Right lobe of liver (tissue), 6 donors: Measurements from ENCODE around the gene TSEN2. TPM values are rescaled to one million over a fixed set of nuclear protein-coding genes. Genes with fewer than 3 reads are reported as not detected.
"Not testable (repeated sequence)": the region's sequence is repeated elsewhere in the genome, so short reads cannot be mapped to it uniquely, and the experiment has no call there.

Experiments used
- ATAC-seq, 4 donors: fragments of 200-7000 bp; cut with Tn5 transposase; one replicate each; pipeline ENCODE4 v1.9.1; 2020; ENCODE audit warnings: mild to moderate bottlenecking in 4 of 4, moderate library complexity in 4 of 4
- DNase-seq, 3 donors: peaks; one replicate each; pipeline ENCODE4 v3.0.0-alpha.2; 2020
- H3K27ac ChIP-seq, 3 donors: fragments of 200-600 bp; one replicate each; pipeline ENCODE4 v1.8.0; 2022
- H3K27me3 ChIP-seq, 2 donors: fragments of 200-600 bp; one replicate each; pipeline ENCODE4 v1.8.0; 2022
- H3K36me3 ChIP-seq, 4 donors: fragments of 200-600 bp; sonication (generic) in 1 of 4; one replicate each; pipeline versions ENCODE4 v1.5.1 to v1.8.0; 2017 to 2022; ENCODE audit warnings: control low read depth in 1 of 4
- H3K4me1 ChIP-seq, 4 donors: fragments of 200-600 bp; sonication (generic) in 1 of 4; one replicate each; pipeline versions ENCODE4 v1.5.1 to v1.8.0; 2017 to 2022; ENCODE audit warnings: control low read depth in 1 of 4
- H3K4me3 ChIP-seq, 3 donors: fragments of 200-600 bp; one replicate each; pipeline ENCODE4 v1.8.0; 2022
- H3K9me3 ChIP-seq, 4 donors: fragments of 200-600 bp; sonication (generic) in 1 of 4; one replicate each; pipeline versions ENCODE4 v1.5.1 to v1.8.0; 2017 to 2022; ENCODE audit warnings: control low read depth in 1 of 4
- POLR2A ChIP-seq: fragments of 450-650 bp; IDR thresholded peaks from one replicate; pipeline ENCODE4 v1.6.1; 2017; ENCODE audit warnings: antibody characterized with exemption, mild to moderate bottlenecking
- WGBS: methylation state at CpG from one replicate; pipeline ENCODE4 v1.1.6; 2018; ENCODE audit warnings: low coverage, low lambda C conversion rate; ENCODE audit not compliant: insufficient coverage; ENCODE audit errors: missing lambda C conversion rate; 5-methylcytosine and 5-hydroxymethylcytosine counted together
- intact Hi-C, 2 donors: fragments of 100-400 bp; cut with DNase I; formaldehyde crosslinking; loops; one replicate each; pipeline versions ENCODE4 v1.11.2 to v1.14.1; 2022
- total RNA-seq, 6 experiments: library from RNA; depleted of rRNA in 2 of 6; stranded (reverse); fragments of >200 nt in 2 of 6; fragmentation: NEBNext Ultra II Directional in 3 of 6; extraction: Animal tissue kit (Norgen Biotek cat#: 25700) in 3 of 6; gene quantifications; one replicate each; pipeline versions ENCODE4 v1.1.0 to v1.2.4, GENCODE V29; 2016 to 2023
- TF ChIP-seq, protein P1 (sequence below), 4 donors: fragments of 200-600 bp in 3 of 4; fragments of 450-650 bp in 1 of 4; IDR thresholded peaks; one replicate each; pipeline versions ENCODE4 v1.5.1 to v1.8.0; 2016 to 2022; ENCODE audit warnings: antibody characterized with exemption in 4 of 4, mild to moderate bottlenecking in 2 of 4
- donor health status: DM: no; HTN: yes; CAD: no.
- donor health status: DM: no; HTN: no; CAD: no.
- donor health status: DM: no; HTN: no; CAD: no.
- donor health status: DM: no; HTN: yes; CAD: no.
- donor health status: DM: no; HTN: yes; CAD: no.

Gene TSEN2
- total RNA-seq, 6 experiments from 2014 or later, result 4.7 to 9.2 (median 6.4) TPM

GRCh38 chr3:12456441-12456840 lies 27.8 kb upstream of the TSEN2 start:
- Histone ChIP-seq H3K27me3 (no peaks in the 10 kb centered on the region), H3K9me3 (no peaks in the 10 kb centered on the region), H3K4me1 (no peaks in the 10 kb centered on the region), H3K4me3 (no peak overlapping the region), H3K27ac (no peak overlapping the region), H3K36me3 (no peaks in the 10 kb centered on the region)
- ATAC-seq, result no peak
- no peak for TF ChIP-seq POLR2A
- TF ChIP-seq, protein P1, sequence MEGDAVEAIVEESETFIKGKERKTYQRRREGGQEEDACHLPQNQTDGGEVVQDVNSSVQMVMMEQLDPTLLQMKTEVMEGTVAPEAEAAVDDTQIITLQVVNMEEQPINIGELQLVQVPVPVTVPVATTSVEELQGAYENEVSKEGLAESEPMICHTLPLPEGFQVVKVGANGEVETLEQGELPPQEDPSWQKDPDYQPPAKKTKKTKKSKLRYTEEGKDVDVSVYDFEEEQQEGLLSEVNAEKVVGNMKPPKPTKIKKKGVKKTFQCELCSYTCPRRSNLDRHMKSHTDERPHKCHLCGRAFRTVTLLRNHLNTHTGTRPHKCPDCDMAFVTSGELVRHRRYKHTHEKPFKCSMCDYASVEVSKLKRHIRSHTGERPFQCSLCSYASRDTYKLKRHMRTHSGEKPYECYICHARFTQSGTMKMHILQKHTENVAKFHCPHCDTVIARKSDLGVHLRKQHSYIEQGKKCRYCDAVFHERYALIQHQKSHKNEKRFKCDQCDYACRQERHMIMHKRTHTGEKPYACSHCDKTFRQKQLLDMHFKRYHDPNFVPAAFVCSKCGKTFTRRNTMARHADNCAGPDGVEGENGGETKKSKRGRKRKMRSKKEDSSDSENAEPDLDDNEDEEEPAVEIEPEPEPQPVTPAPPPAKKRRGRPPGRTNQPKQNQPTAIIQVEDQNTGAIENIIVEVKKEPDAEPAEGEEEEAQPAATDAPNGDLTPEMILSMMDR (IDR thresholded peaks at IDR 0.05), result no peak
- no peak for DNase-seq
- no CpG with 5 or more reads among the region's 3 CpGs for WGBS
- intact Hi-C loops, result no loop called here

DNA sequence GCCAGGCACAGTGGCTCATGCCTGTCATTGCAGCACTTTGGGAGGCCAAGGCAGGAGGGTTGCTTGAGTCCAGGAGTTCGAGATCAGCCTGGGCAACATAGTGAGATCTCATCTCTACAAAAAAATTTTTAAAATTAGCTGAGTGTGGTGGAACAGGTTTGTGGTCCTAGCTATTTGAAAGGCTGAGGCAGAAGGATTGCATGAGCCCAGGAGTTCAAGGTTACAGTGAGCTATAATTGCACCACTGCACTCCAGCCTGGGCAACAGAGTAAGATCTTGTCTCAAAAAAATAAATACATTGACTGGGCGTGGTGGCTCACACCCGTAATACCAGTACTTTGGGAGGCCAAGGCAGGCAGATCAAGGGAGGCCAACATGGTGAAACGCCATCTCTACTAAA lies 26.9 kb upstream of the TSEN2 start:
- H3K27ac ChIP-seq, DNase-seq, H3K4me1 ChIP-seq, intact Hi-C loops, H3K36me3 ChIP-seq, H3K27me3 ChIP-seq, H3K9me3 ChIP-seq, H3K4me3 ChIP-seq, ATAC-seq: not testable (repeated sequence)
- WGBS, result 55% methylated on average over 4 of the region's 4 CpGs

DNA sequence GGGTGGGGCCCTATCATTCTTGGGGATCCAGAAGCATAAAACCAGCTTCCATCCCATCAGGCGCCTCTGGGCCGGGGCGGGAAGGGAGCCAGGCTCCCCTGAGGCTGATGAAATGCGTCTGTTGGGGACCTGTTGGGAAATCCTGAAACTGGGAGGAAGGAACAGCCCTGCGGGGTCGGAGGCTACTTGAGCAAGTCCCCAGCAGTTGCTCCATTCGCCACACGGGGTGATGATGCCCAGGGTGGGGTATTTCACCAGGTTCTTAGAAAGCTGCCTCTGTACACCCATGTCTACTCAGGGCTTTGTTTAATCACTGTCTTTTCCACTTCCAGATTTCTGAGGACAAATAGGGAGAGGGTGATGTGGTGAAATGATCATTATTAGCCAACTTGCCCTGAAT lies 25.4 kb upstream of the TSEN2 start:
- Histone ChIP-seq H3K27me3 (no peaks in the 10 kb centered on the region), H3K4me3 (no peak overlapping the region), H3K27ac (no peak overlapping the region), H3K36me3 (no peaks in the 10 kb centered on the region), H3K9me3 (no peaks in the 10 kb centered on the region), H3K4me1 (peaks cover 0 to 12% (median 1%) of the 10 kb centered on the region in 4 donors)
- no peak for ATAC-seq
- DNase-seq, result no peak
- WGBS, result 60% methylated on average over 6 of the region's 8 CpGs
- no peak for TF ChIP-seq POLR2A
- TF ChIP-seq, protein P1 (IDR thresholded peaks at IDR 0.05), result no peak
- intact Hi-C loops, result no loop called here

- no peak for DNase-seq
- ATAC-seq, result no peak
- H3K27ac ChIP-seq, result no peak overlapping the region
- 66% methylated on average over 2 of the region's 3 CpGs for WGBS
- TF ChIP-seq POLR2A, result no peak
- TF ChIP-seq, protein P1 (IDR thresholded peaks at IDR 0.05), result no peak
- peaks cover 0 to 16% (median 1%) of the 10 kb centered on the region in 4 donors for H3K4me1 ChIP-seq
- H3K27me3 ChIP-seq, result no peaks in the 10 kb centered on the region
- no peaks in the 10 kb centered on the region for H3K36me3 ChIP-seq
- intact Hi-C loops, result no loop called here
- H3K4me3 ChIP-seq, result no peak overlapping the region
- H3K9me3 ChIP-seq, result no peaks in the 10 kb centered on the region
These were observed 24.2 kb upstream of the TSEN2 start for GRCh38 chr3:12460127-12460526.

GRCh38 chr3:12461097-12461649 lies 23.1 kb upstream of the TSEN2 start:
- no peaks in the 10 kb centered on the region for H3K36me3 ChIP-seq
- TF ChIP-seq POLR2A, result no peak
- TF ChIP-seq, protein P1 (IDR thresholded peaks at IDR 0.05), result no peak
- no peak overlapping the region for H3K27ac ChIP-seq
- intact Hi-C loops, result no loop called here
- no peak overlapping the region for H3K4me3 ChIP-seq
- DNase-seq (no peak), ATAC-seq (no peak)
- H3K27me3 ChIP-seq, result no peaks in the 10 kb centered on the region
- H3K4me1 ChIP-seq, result peaks cover 0 to 16% (median 1%) of the 10 kb centered on the region in 4 donors
- WGBS, result 89% methylated on average over 4 of the region's 7 CpGs
- no peaks in the 10 kb centered on the region for H3K9me3 ChIP-seq
